HG03103 (cell line): ENCODE results near the gene FAM163A.

ENCODE experiments used
- ATAC-seq: cut with Tn5 transposase; IDR thresholded peaks from one replicate; pipeline ENCODE4 v1.9.1; 2021; ENCODE audit warnings: low read depth; ENCODE audit not compliant: unreplicated experiment

The FAM163A gene

DNA sequence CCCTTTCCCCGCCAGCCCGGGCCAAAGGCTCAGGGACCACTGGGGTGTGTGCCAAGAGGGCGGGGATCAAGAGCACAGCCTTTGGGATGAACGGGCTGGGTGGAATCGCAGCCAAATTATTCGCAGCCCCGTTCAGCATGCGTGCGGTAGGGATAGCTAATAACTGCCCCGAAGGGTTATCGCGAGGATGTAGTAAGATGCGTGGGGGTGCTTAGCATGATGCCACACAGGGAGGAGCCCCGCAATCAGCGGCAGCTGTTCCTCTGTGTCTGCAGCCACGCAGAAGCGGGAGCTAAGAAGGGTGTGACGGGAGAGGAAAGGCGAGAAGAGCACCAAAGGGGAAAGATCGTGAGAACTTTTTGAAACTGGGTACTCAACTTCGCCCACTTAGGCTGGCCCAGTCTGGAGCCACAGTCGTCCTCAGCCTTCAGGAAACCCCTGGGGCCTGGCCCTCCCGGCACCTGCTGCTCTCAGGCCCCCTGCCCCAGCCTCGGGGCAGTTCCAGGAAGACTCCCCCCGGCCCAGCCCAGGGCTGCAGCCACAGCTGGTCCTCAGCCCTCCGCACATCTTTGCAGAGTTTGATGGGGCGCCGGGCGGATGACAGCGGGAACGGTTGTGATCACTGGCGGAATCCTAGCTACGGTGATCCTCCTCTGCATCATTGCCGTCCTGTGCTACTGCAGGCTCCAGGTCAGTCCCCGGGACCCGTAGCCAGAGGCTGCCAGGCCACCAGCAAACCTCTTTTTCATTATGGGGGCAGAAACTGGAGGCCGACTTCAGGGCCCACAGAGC lies 69.6 kb downstream of the FAM163A start:
- ATAC-seq: no peak

DNA sequence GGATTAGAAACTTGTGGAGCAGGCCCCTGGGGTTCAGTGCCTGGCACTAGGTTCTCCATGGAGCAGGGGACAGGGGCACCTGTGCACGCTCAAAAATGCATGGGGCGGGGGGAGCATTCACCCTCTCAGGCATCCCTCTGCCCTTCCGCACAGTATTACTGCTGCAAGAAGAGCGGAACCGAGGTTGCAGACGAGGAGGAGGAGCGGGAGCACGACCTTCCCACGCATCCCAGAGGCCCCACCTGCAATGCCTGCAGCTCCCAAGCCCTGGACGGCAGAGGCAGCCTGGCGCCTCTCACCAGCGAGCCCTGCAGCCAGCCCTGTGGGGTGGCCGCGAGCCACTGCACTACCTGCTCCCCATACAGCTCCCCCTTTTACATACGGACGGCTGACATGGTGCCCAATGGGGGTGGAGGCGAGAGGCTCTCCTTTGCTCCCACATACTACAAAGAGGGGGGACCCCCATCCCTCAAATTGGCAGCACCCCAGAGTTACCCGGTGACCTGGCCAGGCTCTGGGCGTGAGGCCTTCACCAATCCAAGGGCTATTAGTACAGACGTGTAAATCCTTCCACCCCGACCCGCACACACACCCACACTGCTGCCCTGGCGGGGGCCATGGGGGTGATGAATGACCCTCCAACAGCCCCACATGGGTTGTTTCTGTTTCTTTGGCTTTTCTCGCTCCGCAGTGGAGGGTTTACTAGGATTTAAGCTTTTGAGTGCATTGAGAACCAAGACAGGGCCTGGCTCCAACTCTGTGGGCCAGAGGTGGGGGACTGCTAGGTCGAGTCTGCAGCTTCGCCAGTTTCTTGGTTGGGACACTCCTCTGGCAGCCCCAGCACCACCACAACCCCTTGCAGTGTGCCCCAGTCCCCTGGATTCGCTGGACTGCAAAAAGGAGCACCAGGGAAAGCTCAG lies 70.8 kb downstream of the FAM163A start:
- no peak for ATAC-seq

- ATAC-seq: peak; percentile 16
These were observed 71.4 kb downstream of the FAM163A start for GRCh38 chr1:179814546-179814838.

- ATAC-seq: no peak
These were observed 72.5 kb downstream of the FAM163A start for GRCh38 chr1:179815641-179816040.

GRCh38 chr1:179816196-179816960 lies 73.3 kb downstream of the FAM163A start:
- no peak for ATAC-seq

- ATAC-seq: no peak
These were observed 74.0 kb downstream of the FAM163A start for GRCh38 chr1:179817056-179817455.

DNA sequence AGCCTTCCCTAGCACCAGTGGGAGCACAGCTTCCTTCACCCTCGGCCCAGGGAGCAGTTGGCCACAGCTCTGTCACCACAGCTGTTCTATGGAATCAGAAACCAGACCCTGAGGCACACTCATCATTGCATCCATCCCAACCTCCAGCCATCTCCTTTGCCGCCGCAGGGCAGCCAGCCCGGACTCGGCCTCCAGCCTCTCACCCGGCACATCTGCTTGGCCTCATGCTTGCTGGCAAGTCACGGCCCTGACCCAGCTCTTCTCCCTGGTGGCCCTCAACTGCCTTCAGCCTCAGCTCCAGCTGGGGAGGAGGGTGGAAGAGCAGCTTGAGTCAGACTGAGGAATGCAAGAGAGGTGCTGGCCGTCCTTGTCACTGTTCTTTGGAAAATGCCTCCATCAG lies 74.7 kb downstream of the FAM163A start:
- no peak for ATAC-seq

DNA sequence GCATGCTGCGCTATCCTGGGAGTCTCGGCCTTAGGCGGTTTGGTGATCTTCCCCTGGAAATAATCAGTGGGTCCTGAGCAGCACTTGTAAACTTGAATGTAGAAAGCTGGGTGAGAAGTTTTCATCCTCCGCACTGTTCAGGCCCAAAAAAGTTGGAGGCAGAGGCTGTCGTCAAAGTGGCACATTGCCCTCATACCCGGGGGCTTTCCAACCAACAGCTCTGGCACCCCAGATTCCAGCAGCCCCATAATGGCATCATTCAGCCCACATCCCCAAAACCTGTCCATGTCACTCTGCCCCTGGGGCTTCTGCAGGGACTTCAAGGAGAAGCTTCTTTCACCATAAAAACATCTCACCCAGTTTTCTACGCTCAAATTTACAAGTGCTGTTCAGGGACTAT lies 75.2 kb downstream of the FAM163A start:
- ATAC-seq: no peak

DNA sequence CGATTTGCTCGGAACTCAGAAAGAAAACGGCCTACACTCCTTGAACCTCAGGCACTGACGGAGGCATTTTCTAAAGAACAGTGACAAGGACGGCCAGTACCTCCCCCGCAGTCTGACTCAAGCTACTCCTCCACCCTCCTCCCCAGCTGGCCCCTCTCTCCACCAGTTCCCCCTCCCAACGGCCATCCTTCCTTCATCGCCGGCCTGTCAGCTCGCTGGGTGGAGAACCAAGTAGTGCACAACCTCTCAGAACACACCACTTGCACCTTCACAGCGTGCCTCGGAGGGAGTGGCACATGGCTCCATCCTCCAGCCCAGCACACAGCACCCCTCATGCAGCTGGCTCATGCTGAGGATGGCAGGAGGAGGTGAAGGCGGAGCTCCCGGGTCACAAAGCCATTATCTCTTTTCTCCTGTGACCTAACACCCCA lies 75.7 kb downstream of the FAM163A start:
- no peak for ATAC-seq

DNA sequence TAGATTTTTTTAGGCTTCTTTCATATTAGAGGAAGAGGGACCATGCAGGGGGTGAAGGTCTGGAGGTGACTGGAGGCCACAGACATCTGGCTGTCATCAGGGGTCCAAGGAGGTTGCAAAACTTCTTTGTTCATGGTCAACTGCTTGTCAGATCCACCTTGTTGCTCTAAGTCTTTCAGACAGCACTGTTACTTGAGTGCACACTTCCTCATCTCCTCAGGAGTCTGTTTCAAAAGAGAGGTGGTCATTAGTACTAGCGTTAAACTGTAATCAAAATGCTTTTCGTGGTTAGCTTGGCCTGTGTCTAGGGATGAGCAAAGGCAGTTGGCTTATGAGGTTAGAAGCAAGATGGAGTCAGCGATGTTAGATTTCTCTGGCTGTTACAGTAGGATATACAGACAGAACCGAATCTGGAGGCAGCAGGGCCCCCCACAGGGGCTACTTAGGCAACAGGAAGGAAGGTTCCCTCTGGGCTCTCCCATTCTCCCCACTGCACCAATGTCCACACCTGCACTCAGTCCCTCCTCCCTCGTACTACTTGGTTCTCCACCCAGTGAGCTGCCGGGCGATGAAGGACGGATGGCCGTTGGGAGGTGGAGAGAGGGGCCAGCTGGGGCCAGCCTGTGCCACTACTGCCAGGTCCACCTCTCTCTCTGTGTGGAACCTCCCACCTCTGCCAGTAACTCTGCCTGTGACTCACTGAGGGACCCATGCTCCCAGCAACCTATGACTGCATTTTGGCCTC lies 77.3 kb downstream of the FAM163A start:
- ATAC-seq: no peak

GRCh38 chr1:179821524-179821923 lies 78.4 kb downstream of the FAM163A start:
- ATAC-seq: no peak

GRCh38 chr1:179822065-179822464 lies 79.0 kb downstream of the FAM163A start:
- no peak for ATAC-seq

- no peak for ATAC-seq
These were observed 80.6 kb downstream of the FAM163A start for GRCh38 chr1:179823693-179824092.

DNA sequence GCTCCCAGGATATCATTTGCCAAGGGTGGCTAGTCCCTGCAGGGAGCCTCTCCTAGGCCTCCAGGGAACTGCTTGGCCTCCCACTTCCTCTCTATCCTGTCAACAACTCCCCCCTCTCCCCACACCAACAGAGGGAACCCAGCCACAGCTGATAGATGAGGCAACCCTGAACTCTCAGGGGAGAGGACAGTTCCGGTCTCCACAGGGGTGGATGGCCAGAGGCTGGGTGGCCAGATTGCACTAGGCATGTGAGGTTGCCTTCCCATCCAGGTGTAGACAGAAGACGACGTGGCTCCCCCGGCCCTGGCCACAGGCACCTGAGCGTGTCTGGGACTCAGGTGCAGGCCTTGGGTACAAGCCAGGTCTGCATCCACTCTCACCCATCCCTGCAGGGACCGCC lies 81.2 kb downstream of the FAM163A start:
- ATAC-seq: no peak

GRCh38 chr1:179825206-179825605 lies 82.1 kb downstream of the FAM163A start:
- ATAC-seq: no peak

GRCh38 chr1:179825798-179826460 lies 82.8 kb downstream of the FAM163A start:
- ATAC-seq: no peak

- ATAC-seq: no peak
These were observed 83.7 kb downstream of the FAM163A start for GRCh38 chr1:179826626-179827280.

- no peak for ATAC-seq
These were observed 85.5 kb downstream of the FAM163A start for GRCh38 chr1:179828554-179829110.

- no peak for ATAC-seq
These were observed 88.1 kb downstream of the FAM163A start for GRCh38 chr1:179831225-179831624.
